K562 (cell line): ENCODE results near the gene PIGL. TPM values are rescaled to one million over a fixed set of nuclear protein-coding genes. Genes with fewer than 3 reads are reported as not detected.
A peak's percentile ranks its signal among the peaks of the same experiment; 100 is the strongest.

Experiments used
- ARID1B ChIP-seq: fragments of 450-650 bp; IDR thresholded peaks from 2 replicates; pipeline ENCODE4 v1.6.1; 2016; ENCODE audit warnings: antibody characterized with exemption, mild to moderate bottlenecking, inconsistent platforms
- DPF2 ChIP-seq: fragments of 450-650 bp; IDR thresholded peaks from 2 replicates; pipeline ENCODE4 v1.6.1; 2016
- FOXA1 ChIP-seq: fragments of 450-650 bp; IDR thresholded peaks from 2 replicates; pipeline ENCODE4 v1.6.1; 2016; ENCODE audit warnings: mild to moderate bottlenecking, borderline replicate concordance
- HDAC1 ChIP-seq, 2 experiments: fragments of 450-650 bp; IDR thresholded peaks; 2 replicates each; pipeline ENCODE4 v1.6.1; 2016 to 2017; ENCODE audit warnings: inconsistent platforms in 1 of 2, mild to moderate bottlenecking in 1 of 2, moderate library complexity in 1 of 2
- JUN ChIP-seq, 2 experiments: sonication (generic) in 1 of 2; formaldehyde crosslinking in 1 of 2; IDR thresholded peaks; 2 replicates each; pipeline versions ENCODE4 v1.6.1 to v1.8.0; 2012 to 2022; ENCODE audit warnings: borderline replicate concordance in 2 of 2, mild to moderate bottlenecking in 2 of 2, improper control_type of control experiment in 1 of 2, low read depth in 1 of 2, low read length in 1 of 2, missing genetic modification reagents in 1 of 2
- JUND ChIP-seq, 2 experiments: IDR thresholded peaks; 2 replicates in 1 of 2; 3 replicates in 1 of 2; pipeline ENCODE4 v1.6.1; 2011; ENCODE audit warnings: borderline replicate concordance in 2 of 2, low read depth in 2 of 2, low read length in 2 of 2, improper control_type of control experiment in 1 of 2, missing biosample characterization in 1 of 2, missing genetic modification characterization in 1 of 2, missing genetic modification reagents in 1 of 2
- KDM1A ChIP-seq, 2 experiments: fragments of 450-650 bp; IDR thresholded peaks; 2 replicates each; pipeline ENCODE4 v1.6.1; 2016; ENCODE audit warnings: mild to moderate bottlenecking in 2 of 2
- PHF21A ChIP-seq: fragments of 450-650 bp; IDR thresholded peaks from 2 replicates; pipeline ENCODE4 v1.6.1; 2017; ENCODE audit warnings: low read depth, borderline replicate concordance
- RAD51 ChIP-seq: fragments of 450-650 bp; IDR thresholded peaks from 2 replicates; pipeline ENCODE4 v1.7.1; 2016; ENCODE audit warnings: low read depth, mild to moderate bottlenecking, borderline replicate concordance
- SMARCA4 ChIP-seq: fragments of 450-650 bp; IDR thresholded peaks from 2 replicates; pipeline ENCODE4 v1.6.1; 2016
- TCF3 ChIP-seq: sonication (generic); formaldehyde crosslinking; IDR thresholded peaks from 2 replicates; pipeline ENCODE4 v1.4.0; 2020; ENCODE audit warnings: mild to moderate bottlenecking, missing genetic modification reagents
- THRAP3 ChIP-seq: fragments of 450-650 bp; IDR thresholded peaks from 2 replicates; pipeline ENCODE4 v1.6.1; 2016; ENCODE audit warnings: mild to moderate bottlenecking, inconsistent platforms, borderline replicate concordance
- ZNF121 ChIP-seq: sonication (generic); formaldehyde crosslinking; conservative IDR thresholded peaks from 2 replicates; pipeline ENCODE4 v1.8.0; 2022; ENCODE audit warnings: missing genetic modification reagents
- ZNF384 ChIP-seq: IDR thresholded peaks from 2 replicates; pipeline ENCODE4 v1.6.1; 2012; ENCODE audit warnings: low read depth, low read length, improper control_type of control experiment
- ZNF785 ChIP-seq: fragments of 250-450 bp; sonication (Bioruptor Pico); IDR thresholded peaks from 2 replicates; pipeline ENCODE4 v1.4.0; 2020; ENCODE audit warnings: mild to moderate bottlenecking
- polyA plus RNA-seq, 8 experiments: library from polyadenylated mRNA; depleted of rRNA in 4 of 8; stranded (reverse) in 5 of 8; unstranded in 3 of 8; fragments of >200 nt; fragmentation: Nextera tagmentation in 2 of 8; fragmentation: Illumina TruSeq in 1 of 8; extraction: Ambion mirVana in 2 of 8; extraction: Trizol in 1 of 8; gene quantifications; 2 replicates each; pipeline versions ENCODE4 v1.2.1 to v1.2.3, GENCODE V29; 2011 to 2014; ENCODE audit warnings: inconsistent platforms in 1 of 8, missing spikeins in 1 of 8
- total RNA-seq, 7 experiments: library from RNA; depleted of rRNA in 6 of 7; stranded (reverse); fragments of >200 nt in 6 of 7; fragmentation: Illumina TruSeq in 2 of 7; extraction: Trizol in 2 of 7; gene quantifications; 2 replicates each; pipeline versions ENCODE4 v1.2.1 to v1.2.3, GENCODE V29; 2011 to 2021; ENCODE audit warnings: low replicate concordance in 1 of 7
- TF ChIP-seq, protein P1 (sequence below): fragments of 250-450 bp; sonication (Bioruptor Pico); IDR thresholded peaks from 2 replicates; pipeline ENCODE4 v1.9.0; 2021; ENCODE audit warnings: mild to moderate bottlenecking, inconsistent platforms
- TF ChIP-seq, protein P2 (sequence below): sonication (generic); formaldehyde crosslinking; IDR thresholded peaks from 2 replicates; pipeline ENCODE4 v1.5.0; 2020; ENCODE audit warnings: missing genetic modification reagents

PIGL gene
- total and polyA plus RNA-seq, 9 of the 15 experiments (the other 6 are each of a cell fraction or from before 2014, with no cell fraction given) = 19.9 to 55.3 (median 29.6) TPM

- TF ChIP-seq, protein P1, sequence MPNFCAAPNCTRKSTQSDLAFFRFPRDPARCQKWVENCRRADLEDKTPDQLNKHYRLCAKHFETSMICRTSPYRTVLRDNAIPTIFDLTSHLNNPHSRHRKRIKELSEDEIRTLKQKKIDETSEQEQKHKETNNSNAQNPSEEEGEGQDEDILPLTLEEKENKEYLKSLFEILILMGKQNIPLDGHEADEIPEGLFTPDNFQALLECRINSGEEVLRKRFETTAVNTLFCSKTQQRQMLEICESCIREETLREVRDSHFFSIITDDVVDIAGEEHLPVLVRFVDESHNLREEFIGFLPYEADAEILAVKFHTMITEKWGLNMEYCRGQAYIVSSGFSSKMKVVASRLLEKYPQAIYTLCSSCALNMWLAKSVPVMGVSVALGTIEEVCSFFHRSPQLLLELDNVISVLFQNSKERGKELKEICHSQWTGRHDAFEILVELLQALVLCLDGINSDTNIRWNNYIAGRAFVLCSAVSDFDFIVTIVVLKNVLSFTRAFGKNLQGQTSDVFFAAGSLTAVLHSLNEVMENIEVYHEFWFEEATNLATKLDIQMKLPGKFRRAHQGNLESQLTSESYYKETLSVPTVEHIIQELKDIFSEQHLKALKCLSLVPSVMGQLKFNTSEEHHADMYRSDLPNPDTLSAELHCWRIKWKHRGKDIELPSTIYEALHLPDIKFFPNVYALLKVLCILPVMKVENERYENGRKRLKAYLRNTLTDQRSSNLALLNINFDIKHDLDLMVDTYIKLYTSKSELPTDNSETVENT = no peak
- TF ChIP-seq FOXA1 (no peak), ZNF121 (CRISPR knock-in tag) (no peak), RAD51 (peak; percentile 54; the same call in 1 of the 2 replicates), SMARCA4 (peak; percentile 50), ARID1B (peak; percentile 74), JUN (IDR thresholded peaks at IDR 0.05; ENCODE audit: borderline replicate concordance, low read depth, low read length) (0 out of 2 replicates have a peak, but pooled peaks have one; percentile 39), JUN (CRISPR knock-in tag; IDR thresholded peaks at IDR 0.05; ENCODE audit: borderline replicate concordance) (no peak), JUND (IDR thresholded peaks at IDR 0.05; ENCODE audit: borderline replicate concordance, low read depth, low read length) (peak; percentile 28; the same call in 1 of the 2 replicates), JUND (tag; IDR thresholded peaks at IDR 0.05; ENCODE audit: borderline replicate concordance, low read depth, low read length) (no peak; the same call in 2 of the 3 replicates), DPF2 (peak; percentile 36; the same call in 1 of the 2 replicates), PHF21A (peak; percentile 72; the same call in 1 of the 2 replicates), HDAC1 (IDR thresholded peaks at IDR 0.05) (peak in 1 of 2 experiments; percentile 95; a peak in 2 of 4 replicates), KDM1A (IDR thresholded peaks at IDR 0.05) (peak; percentile 98), TCF3 (CRISPR knock-in tag) (peak; percentile 66), ZNF785 (CRISPR knock-in tag) (no peak), ZNF384 (peak; percentile 58; the same call in 1 of the 2 replicates), THRAP3 (no peak)
- TF ChIP-seq, protein P2, sequence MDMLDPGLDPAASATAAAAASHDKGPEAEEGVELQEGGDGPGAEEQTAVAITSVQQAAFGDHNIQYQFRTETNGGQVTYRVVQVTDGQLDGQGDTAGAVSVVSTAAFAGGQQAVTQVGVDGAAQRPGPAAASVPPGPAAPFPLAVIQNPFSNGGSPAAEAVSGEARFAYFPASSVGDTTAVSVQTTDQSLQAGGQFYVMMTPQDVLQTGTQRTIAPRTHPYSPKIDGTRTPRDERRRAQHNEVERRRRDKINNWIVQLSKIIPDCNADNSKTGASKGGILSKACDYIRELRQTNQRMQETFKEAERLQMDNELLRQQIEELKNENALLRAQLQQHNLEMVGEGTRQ = peak; percentile 34; the same call in 1 of the 2 replicates
These were observed 56.5 kb downstream of the PIGL start (continued) for GRCh38 chr17:16273499-16273898.
